Esophagus squamous epithelium (tissue), 4 donors: ENCODE measurements around the gene DRGX.

Experiments used
- POLR2A ChIP-seq, 4 donors: fragments of 450-650 bp; IDR thresholded peaks; one replicate each; pipeline ENCODE4 v1.6.1; 2017; ENCODE audit warnings: antibody characterized with exemption in 4 of 4, mild to moderate bottlenecking in 4 of 4, moderate library complexity in 3 of 4
- TF ChIP-seq, protein P1 (sequence below), 6 experiments: fragments of 450-650 bp in 4 of 6; fragments of 200-600 bp in 2 of 6; sonication (generic) in 2 of 6; IDR thresholded peaks; one replicate each; pipeline ENCODE4 v1.5.1; 2016 to 2019; ENCODE audit warnings: antibody characterized with exemption in 6 of 6, mild to moderate bottlenecking in 4 of 6, moderate library complexity in 4 of 6

DNA sequence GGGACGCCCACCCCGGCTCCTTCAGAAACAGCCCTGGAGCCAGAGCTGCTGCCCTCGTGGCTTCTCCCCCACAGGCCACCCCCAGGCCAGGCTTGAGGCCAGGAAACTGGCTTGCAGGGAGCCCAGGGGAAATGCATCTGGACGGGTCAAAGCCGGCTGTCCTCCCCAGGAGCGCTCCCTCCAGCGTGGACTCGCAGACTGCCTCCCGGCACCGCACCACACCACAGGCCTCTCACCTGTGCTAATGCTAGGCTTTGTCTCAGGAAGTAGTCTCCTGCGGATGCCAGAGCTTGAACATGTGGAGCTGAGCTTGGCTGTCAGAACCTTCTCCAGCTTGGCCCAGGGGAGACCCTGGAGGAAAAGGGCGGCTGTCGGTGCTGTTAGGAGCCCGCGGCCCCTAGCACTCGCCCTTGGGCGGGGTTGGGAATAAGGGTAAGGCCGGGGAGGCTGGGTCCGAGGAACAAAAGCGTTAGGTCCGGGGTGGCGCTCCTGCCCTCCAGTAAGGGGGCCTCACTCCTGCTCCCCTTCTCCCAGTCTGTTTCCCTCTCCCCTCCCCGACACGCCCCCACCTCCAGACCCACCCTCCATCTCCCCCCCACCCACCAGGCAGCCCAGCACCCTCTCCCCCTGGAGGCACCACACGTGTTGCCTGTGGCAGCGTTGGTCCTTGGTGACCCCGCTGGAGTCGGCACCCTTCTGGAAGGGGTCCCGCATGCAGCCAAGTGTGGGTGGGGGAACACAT is 21.6 kb upstream of the DRGX start:
- TF ChIP-seq, protein P1, sequence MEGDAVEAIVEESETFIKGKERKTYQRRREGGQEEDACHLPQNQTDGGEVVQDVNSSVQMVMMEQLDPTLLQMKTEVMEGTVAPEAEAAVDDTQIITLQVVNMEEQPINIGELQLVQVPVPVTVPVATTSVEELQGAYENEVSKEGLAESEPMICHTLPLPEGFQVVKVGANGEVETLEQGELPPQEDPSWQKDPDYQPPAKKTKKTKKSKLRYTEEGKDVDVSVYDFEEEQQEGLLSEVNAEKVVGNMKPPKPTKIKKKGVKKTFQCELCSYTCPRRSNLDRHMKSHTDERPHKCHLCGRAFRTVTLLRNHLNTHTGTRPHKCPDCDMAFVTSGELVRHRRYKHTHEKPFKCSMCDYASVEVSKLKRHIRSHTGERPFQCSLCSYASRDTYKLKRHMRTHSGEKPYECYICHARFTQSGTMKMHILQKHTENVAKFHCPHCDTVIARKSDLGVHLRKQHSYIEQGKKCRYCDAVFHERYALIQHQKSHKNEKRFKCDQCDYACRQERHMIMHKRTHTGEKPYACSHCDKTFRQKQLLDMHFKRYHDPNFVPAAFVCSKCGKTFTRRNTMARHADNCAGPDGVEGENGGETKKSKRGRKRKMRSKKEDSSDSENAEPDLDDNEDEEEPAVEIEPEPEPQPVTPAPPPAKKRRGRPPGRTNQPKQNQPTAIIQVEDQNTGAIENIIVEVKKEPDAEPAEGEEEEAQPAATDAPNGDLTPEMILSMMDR (IDR thresholded peaks at IDR 0.05), result no peak
- TF ChIP-seq POLR2A (IDR thresholded peaks at IDR 0.05), result no peak
